HCT116 (cell line): ENCODE results near the gene NEUROG1. TPM values are rescaled to one million over a fixed set of nuclear protein-coding genes. Genes with fewer than 3 reads are reported as not detected.

ENCODE experiments used
- ATAC-seq: fragments of 200-7000 bp; cut with Tn5 transposase; 2 replicates; pipeline ENCODE4 v1.9.1; 2020; ENCODE audit warnings: mild to moderate bottlenecking, moderate library complexity
- BruUV-seq: library from RNA; stranded (reverse); fragments of 400-500 nt; replicated peaks from 2 replicates; lab custom pipeline; 2021; lab: Mats Ljungman, UMichigan
- CTCF ChIA-PET: fragments of 300-600 bp; sonication (Branson Sonifier 250); formaldehyde crosslinking; loops from one replicate; lab custom pipeline; 2021; ENCODE audit warnings: antibody characterized with exemption; lab: Charles Lee
- POLR2A ChIA-PET: fragments of 300-600, 350-600 bp; sonication (Branson Sonifier 250); formaldehyde crosslinking; loops from one replicate; lab custom pipeline; 2021; ENCODE audit warnings: antibody characterized with exemption; lab: Charles Lee
- RAD21 ChIA-PET, 2 experiments: fragments of 300-600 bp; sonication (Branson Sonifier 250); formaldehyde crosslinking; loops; one replicate each; lab custom pipeline; 2023; ENCODE audit warnings: low total read pairs in 2 of 2; ENCODE audit not compliant: uncharacterized antibody in 2 of 2, unreplicated experiment in 2 of 2, low non-redundant PET in 1 of 2; lab: Charles Lee
- DNase-seq: peaks from one replicate; pipeline ENCODE4 v3.0.0-alpha.2; 2010; ENCODE audit warnings: low read depth, low spot score
- H2AFZ ChIP-seq: fragments of 200-600 bp; shearing (Covaris generic), sonication (generic); 2 replicates; pipeline ENCODE4 v1.6.1; 2017; ENCODE audit warnings: low read depth, mixed run types, mixed read lengths, antibody characterized with exemption, low read length; ENCODE audit not compliant: poor library complexity, severe bottlenecking
- H3K27ac ChIP-seq: 2 replicates; pipeline ENCODE4 v1.5.1; 2012; ENCODE audit warnings: low read depth, low read length
- H3K27me3 ChIP-seq: fragments of 200-600 bp; sonication (generic); 2 replicates; pipeline ENCODE4 v1.6.1; 2016; ENCODE audit warnings: mixed run types, low read length, mixed read lengths; ENCODE audit not compliant: insufficient read depth
- H3K36me3 ChIP-seq, 2 experiments: fragments of 200-500 bp in 1 of 2; fragments of 200-600 bp in 1 of 2; sonication (Bioruptor generic) in 1 of 2; sonication (generic) in 1 of 2; 2 replicates each; pipeline versions ENCODE4 v1.5.1 to v1.6.1; 2014 to 2016; ENCODE audit warnings: low read length in 2 of 2, inconsistent platforms in 1 of 2, mixed read lengths in 1 of 2, mixed run types in 1 of 2; ENCODE audit not compliant: insufficient read depth in 2 of 2, control insufficient read depth in 1 of 2
- H3K4me1 ChIP-seq, 2 experiments: fragments of 200-600 bp in 1 of 2; sonication (generic) in 1 of 2; 2 replicates each; pipeline versions ENCODE4 v1.5.1 to v1.6.1; 2012 to 2017; ENCODE audit warnings: low read length in 2 of 2, inconsistent platforms in 1 of 2, mild to moderate bottlenecking in 1 of 2, mixed read lengths in 1 of 2, mixed run types in 1 of 2, moderate library complexity in 1 of 2; ENCODE audit not compliant: insufficient read depth in 2 of 2, control insufficient read depth in 1 of 2
- H3K4me2 ChIP-seq: fragments of 200-600 bp; sonication (generic); 2 replicates; pipeline ENCODE4 v1.6.1; 2017; ENCODE audit warnings: mixed run types, low read length, mixed read lengths
- H3K4me3 ChIP-seq, 2 experiments: fragments of 200-600 bp in 1 of 2; sonication (generic) in 1 of 2; replicated peaks in 1 of 2; 2 replicates each; pipeline ENCODE4 v1.5.1; 2011 to 2016; ENCODE audit warnings: low read length in 2 of 2, control low read depth in 1 of 2, low read depth in 1 of 2, mild to moderate bottlenecking in 1 of 2, mixed read lengths in 1 of 2, mixed run types in 1 of 2
- H3K79me2 ChIP-seq: fragments of 200-600 bp; sonication (generic); 2 replicates; pipeline ENCODE4 v1.6.1; 2017; ENCODE audit warnings: mild to moderate bottlenecking, mixed run types, low read length, moderate library complexity, mixed read lengths; ENCODE audit not compliant: insufficient read depth
- H3K9ac ChIP-seq: fragments of 200-600 bp; sonication (generic); 2 replicates; pipeline ENCODE4 v1.6.1; 2016; ENCODE audit warnings: low read length, mixed read lengths
- H3K9me2 ChIP-seq: fragments of 200-600 bp; sonication (generic), shearing (Covaris generic); 2 replicates; pipeline ENCODE4 v1.6.1; 2017; ENCODE audit warnings: mixed run types, mild to moderate bottlenecking, moderate library complexity; ENCODE audit not compliant: insufficient read depth
- H3K9me3 ChIP-seq, 2 experiments: fragments of 200-500 bp in 1 of 2; fragments of 200-600 bp in 1 of 2; sonication (Bioruptor generic) in 1 of 2; sonication (generic) in 1 of 2; 2 replicates each; pipeline ENCODE4 v1.6.1; 2014 to 2017; ENCODE audit warnings: low read length in 2 of 2, mixed read lengths in 2 of 2, inconsistent platforms in 1 of 2, low read depth in 1 of 2, mild to moderate bottlenecking in 1 of 2, mixed run types in 1 of 2, moderate library complexity in 1 of 2; ENCODE audit not compliant: control insufficient read depth in 1 of 2, insufficient read depth in 1 of 2
- H4K20me1 ChIP-seq: fragments of 200-600 bp; sonication (generic), shearing (Covaris generic); 2 replicates; pipeline ENCODE4 v1.6.1; 2017; ENCODE audit warnings: mixed run types, mild to moderate bottlenecking, moderate library complexity; ENCODE audit not compliant: insufficient read depth
- CBX3 ChIP-seq: IDR thresholded peaks from 2 replicates; pipeline ENCODE4 v1.6.1; 2012; ENCODE audit warnings: low read depth
- EGR1 ChIP-seq: IDR thresholded peaks from 2 replicates; pipeline ENCODE4 v1.6.1; 2012; ENCODE audit warnings: low read depth
- EZH2 ChIP-seq: fragments of 200-600 bp; sonication (generic); IDR thresholded peaks from 2 replicates; pipeline ENCODE4 v1.6.1; 2017; ENCODE audit warnings: antibody characterized with exemption, mixed run types
- JUND ChIP-seq: IDR thresholded peaks from 2 replicates; pipeline ENCODE4 v1.6.1; 2012
- SIN3A ChIP-seq: IDR thresholded peaks from 2 replicates; pipeline ENCODE4 v1.6.1; 2012; ENCODE audit warnings: low read depth
- ZFX ChIP-seq: fragments of 450-650 bp; IDR thresholded peaks from 2 replicates; pipeline ENCODE4 v1.6.1; 2017
- ZNF274 ChIP-seq: fragments of 200-500 bp; sonication (Bioruptor generic); IDR thresholded peaks from 2 replicates; pipeline ENCODE4 v1.6.1; 2014; ENCODE audit warnings: mild to moderate bottlenecking, low read depth, low read length, inconsistent platforms
- intact Hi-C: fragments of 100-400 bp; cut with micrococcal nuclease; formaldehyde crosslinking; loops from 2 replicates; pipeline ENCODE4 v1.10.0; 2022
- total RNA-seq: library from RNA; stranded (reverse); gene quantifications from one replicate; pipeline ENCODE4 v1.2.1, GENCODE V29; 2021; ENCODE audit not compliant: unreplicated experiment
- TF ChIP-seq, protein P1 (sequence below): IDR thresholded peaks from 2 replicates; pipeline ENCODE4 v1.6.1; 2011; ENCODE audit warnings: mild to moderate bottlenecking, low read length, moderate library complexity; ENCODE audit not compliant: insufficient replicate concordance; ENCODE audit errors: extremely low read depth
- TF ChIP-seq, protein P2 (sequence below), 3 experiments: fragments of 200-600 bp in 1 of 3; sonication (generic) in 1 of 3; IDR thresholded peaks in 2 of 3; conservative IDR thresholded peaks in 1 of 3; 2 replicates each; pipeline ENCODE4 v1.5.1; 2012 to 2017; ENCODE audit warnings: low read depth in 2 of 3, low read length in 2 of 3, antibody characterized with exemption in 1 of 3, borderline replicate concordance in 1 of 3, control low read depth in 1 of 3, mild to moderate bottlenecking in 1 of 3, mixed read lengths in 1 of 3, mixed run types in 1 of 3, moderate library complexity in 1 of 3; ENCODE audit not compliant: insufficient read depth in 1 of 3
- TF ChIP-seq, protein P3 (sequence below): IDR thresholded peaks from 2 replicates; pipeline ENCODE4 v1.6.1; 2012; ENCODE audit warnings: low read depth

NEUROG1 gene
- total RNA-seq, 1 experiment from 2014 or later: not detected

DNA sequence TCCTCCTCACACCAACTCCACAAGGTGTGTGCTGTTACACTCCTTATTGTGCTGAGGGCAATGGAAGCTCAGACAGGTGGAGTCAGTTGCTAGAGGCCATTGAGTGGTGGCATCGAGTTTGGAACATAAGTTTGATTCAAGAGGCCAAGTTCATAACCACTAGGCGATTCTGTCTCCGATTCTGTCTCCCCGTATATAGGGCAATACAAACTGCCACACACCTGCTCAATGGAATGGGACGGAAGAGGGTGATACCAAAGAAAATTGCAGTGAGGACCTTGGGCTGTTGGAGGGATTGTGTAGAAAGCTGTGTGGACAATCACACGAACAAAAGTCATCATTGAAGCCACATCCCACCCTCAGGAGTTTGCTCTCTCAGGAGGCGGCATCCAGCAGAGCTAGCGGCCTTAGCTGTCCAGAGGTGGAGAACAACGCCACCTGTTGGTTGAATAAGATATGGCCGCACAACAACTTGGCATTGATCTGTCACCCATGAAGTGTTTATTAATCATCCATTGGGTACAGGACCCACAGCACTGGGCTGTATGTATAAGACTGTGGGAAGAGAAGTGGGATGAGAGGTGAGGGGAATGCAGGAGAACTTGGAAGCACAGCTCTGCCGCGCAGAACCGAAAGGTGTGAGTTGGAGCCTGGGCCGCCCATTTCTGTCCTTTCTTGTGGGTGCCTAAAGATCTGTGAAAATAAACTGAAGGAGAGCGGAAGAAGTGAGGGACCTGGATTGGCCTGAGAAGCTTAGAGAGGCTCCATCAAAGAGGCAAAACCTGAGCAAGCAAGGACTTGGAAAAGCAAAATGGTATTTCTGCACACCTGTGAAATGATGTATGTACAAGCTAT, 16.1 kb upstream of the NEUROG1 start (continued):
- TF ChIP-seq, protein P1, sequence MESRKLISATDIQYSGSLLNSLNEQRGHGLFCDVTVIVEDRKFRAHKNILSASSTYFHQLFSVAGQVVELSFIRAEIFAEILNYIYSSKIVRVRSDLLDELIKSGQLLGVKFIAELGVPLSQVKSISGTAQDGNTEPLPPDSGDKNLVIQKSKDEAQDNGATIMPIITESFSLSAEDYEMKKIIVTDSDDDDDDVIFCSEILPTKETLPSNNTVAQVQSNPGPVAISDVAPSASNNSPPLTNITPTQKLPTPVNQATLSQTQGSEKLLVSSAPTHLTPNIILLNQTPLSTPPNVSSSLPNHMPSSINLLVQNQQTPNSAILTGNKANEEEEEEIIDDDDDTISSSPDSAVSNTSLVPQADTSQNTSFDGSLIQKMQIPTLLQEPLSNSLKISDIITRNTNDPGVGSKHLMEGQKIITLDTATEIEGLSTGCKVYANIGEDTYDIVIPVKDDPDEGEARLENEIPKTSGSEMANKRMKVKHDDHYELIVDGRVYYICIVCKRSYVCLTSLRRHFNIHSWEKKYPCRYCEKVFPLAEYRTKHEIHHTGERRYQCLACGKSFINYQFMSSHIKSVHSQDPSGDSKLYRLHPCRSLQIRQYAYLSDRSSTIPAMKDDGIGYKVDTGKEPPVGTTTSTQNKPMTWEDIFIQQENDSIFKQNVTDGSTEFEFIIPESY: no peak
- TF ChIP-seq CBX3 (no peak), EZH2 (no peak)

DNA sequence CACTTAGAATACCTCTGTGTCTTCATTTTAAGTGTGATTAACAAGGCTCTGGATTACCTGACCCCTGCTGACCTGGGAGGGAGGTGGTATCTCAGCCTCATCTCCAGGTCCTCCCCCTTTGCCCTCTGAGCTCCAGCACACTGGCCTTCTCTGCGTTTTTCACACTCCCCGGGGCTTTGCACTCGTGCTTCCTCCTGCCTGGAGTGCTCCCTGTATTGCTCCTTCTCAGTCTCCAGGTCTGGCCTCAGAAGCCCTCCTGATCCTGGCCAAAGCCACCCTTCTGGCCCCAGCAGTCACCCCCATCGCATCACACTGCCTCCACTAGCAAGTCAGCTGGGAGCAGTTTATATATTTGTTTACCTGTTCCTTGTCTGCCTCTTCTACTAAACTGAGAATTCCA, 13.6 kb upstream of the NEUROG1 start:
- no peaks in the 10 kb centered on the region for H3K36me3 ChIP-seq
- intact Hi-C loops: no loop called here
- POLR2A ChIA-PET: interaction anchor here (1.6 kb wide), 1 partner anchor 83 kb away, joined by 3 read pairs; no protein-coding TSS in a partner anchor
- no peak overlapping the region for H2AFZ ChIP-seq
- no peak overlapping the region for H3K27ac ChIP-seq
- ATAC-seq (no peak), DNase-seq (no peak)
- no peak for TF ChIP-seq EGR1
- no peak for TF ChIP-seq ZFX
- TF ChIP-seq, protein P2, sequence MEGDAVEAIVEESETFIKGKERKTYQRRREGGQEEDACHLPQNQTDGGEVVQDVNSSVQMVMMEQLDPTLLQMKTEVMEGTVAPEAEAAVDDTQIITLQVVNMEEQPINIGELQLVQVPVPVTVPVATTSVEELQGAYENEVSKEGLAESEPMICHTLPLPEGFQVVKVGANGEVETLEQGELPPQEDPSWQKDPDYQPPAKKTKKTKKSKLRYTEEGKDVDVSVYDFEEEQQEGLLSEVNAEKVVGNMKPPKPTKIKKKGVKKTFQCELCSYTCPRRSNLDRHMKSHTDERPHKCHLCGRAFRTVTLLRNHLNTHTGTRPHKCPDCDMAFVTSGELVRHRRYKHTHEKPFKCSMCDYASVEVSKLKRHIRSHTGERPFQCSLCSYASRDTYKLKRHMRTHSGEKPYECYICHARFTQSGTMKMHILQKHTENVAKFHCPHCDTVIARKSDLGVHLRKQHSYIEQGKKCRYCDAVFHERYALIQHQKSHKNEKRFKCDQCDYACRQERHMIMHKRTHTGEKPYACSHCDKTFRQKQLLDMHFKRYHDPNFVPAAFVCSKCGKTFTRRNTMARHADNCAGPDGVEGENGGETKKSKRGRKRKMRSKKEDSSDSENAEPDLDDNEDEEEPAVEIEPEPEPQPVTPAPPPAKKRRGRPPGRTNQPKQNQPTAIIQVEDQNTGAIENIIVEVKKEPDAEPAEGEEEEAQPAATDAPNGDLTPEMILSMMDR (IDR thresholded peaks at IDR 0.05 in 2 of 3, conservative IDR thresholded peaks at IDR 0.05 in 1 of 3; ENCODE audit: borderline replicate concordance in 1 of 3, insufficient read depth in 1 of 3, low read depth in 2 of 3, low read length in 2 of 3): no peak
- no peak for TF ChIP-seq ZNF274
- no peak for TF ChIP-seq SIN3A
- no peak for TF ChIP-seq JUND
- TF ChIP-seq, protein P3, sequence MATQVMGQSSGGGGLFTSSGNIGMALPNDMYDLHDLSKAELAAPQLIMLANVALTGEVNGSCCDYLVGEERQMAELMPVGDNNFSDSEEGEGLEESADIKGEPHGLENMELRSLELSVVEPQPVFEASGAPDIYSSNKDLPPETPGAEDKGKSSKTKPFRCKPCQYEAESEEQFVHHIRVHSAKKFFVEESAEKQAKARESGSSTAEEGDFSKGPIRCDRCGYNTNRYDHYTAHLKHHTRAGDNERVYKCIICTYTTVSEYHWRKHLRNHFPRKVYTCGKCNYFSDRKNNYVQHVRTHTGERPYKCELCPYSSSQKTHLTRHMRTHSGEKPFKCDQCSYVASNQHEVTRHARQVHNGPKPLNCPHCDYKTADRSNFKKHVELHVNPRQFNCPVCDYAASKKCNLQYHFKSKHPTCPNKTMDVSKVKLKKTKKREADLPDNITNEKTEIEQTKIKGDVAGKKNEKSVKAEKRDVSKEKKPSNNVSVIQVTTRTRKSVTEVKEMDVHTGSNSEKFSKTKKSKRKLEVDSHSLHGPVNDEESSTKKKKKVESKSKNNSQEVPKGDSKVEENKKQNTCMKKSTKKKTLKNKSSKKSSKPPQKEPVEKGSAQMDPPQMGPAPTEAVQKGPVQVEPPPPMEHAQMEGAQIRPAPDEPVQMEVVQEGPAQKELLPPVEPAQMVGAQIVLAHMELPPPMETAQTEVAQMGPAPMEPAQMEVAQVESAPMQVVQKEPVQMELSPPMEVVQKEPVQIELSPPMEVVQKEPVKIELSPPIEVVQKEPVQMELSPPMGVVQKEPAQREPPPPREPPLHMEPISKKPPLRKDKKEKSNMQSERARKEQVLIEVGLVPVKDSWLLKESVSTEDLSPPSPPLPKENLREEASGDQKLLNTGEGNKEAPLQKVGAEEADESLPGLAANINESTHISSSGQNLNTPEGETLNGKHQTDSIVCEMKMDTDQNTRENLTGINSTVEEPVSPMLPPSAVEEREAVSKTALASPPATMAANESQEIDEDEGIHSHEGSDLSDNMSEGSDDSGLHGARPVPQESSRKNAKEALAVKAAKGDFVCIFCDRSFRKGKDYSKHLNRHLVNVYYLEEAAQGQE: no peak
- TF ChIP-seq CBX3: no peak
- TF ChIP-seq, protein P1: no peak
- peaks cover 11% of the 10 kb centered on the region; the same call in 1 of the 2 replicates for H3K27me3 ChIP-seq
- no peak overlapping the region for H3K4me3 ChIP-seq
- no peak overlapping the region for H3K9ac ChIP-seq
- H3K4me2 ChIP-seq: no peak overlapping the region
- no peaks in the 10 kb centered on the region for H3K9me2 ChIP-seq
- peaks cover 8% of the 10 kb centered on the region in 2 experiments for H3K4me1 ChIP-seq
- BruUV-seq: no TSS peak
- H4K20me1 ChIP-seq: no peaks in the 10 kb centered on the region
- H3K79me2 ChIP-seq: no peaks in the 10 kb centered on the region
- CTCF ChIA-PET: interaction anchor here (9.1 to 11.5 kb wide), 2 partner anchors 16 to 88 kb away, joined by 191 to 476 read pairs; no protein-coding TSS in a partner anchor
- H3K9me3 ChIP-seq: no peaks in the 10 kb centered on the region
- RAD21 ChIA-PET: no interaction called here
